HL-60 (cell line): ENCODE measurements around the gene SORL1.
A peak's percentile ranks its signal among the peaks of the same experiment; 100 is the strongest.

Experiments used
- DNase-seq, 2 experiments: peaks; one replicate each; pipeline ENCODE4 v3.0.0-alpha.2; 2010 to 2020; ENCODE audit warnings: low read depth in 1 of 2, low spot score in 1 of 2
- H3K27ac ChIP-seq: fragments of 250-450 bp; sonication (Bioruptor Pico); replicated peaks from 2 replicates; pipeline ENCODE4 v1.5.1; 2020; ENCODE audit warnings: mild to moderate bottlenecking, moderate library complexity
- H3K27me3 ChIP-seq: fragments of 250-450 bp; sonication (Bioruptor Pico); 2 replicates; pipeline ENCODE4 v1.5.1; 2021; ENCODE audit warnings: mild to moderate bottlenecking, moderate library complexity; ENCODE audit not compliant: insufficient read depth, poor library complexity, severe bottlenecking
- H3K4me3 ChIP-seq: replicated peaks from 2 replicates; pipeline ENCODE4 v1.5.1; 2011; ENCODE audit warnings: mild to moderate bottlenecking, control low read depth, low read length; ENCODE audit not compliant: insufficient read depth
- GABPA ChIP-seq: IDR thresholded peaks from 2 replicates; pipeline ENCODE4 v1.6.1; 2012; ENCODE audit warnings: low read depth
- POLR2AphosphoS5 ChIP-seq: IDR thresholded peaks from 2 replicates; pipeline ENCODE4 v1.6.1; 2012; ENCODE audit warnings: low read depth
- SPI1 ChIP-seq: IDR thresholded peaks from 2 replicates; pipeline ENCODE4 v1.6.1; 2012; ENCODE audit warnings: low read depth, mild to moderate bottlenecking, borderline replicate concordance
- TF ChIP-seq, protein P1 (sequence below): IDR thresholded peaks from 2 replicates; pipeline ENCODE4 v1.6.1; 2012; ENCODE audit warnings: low read depth; ENCODE audit not compliant: insufficient replicate concordance
- TF ChIP-seq, protein P2 (sequence below): IDR thresholded peaks from one replicate; pipeline ENCODE4 v1.5.1; 2011; ENCODE audit warnings: low read length, control low read depth, inconsistent platforms; ENCODE audit not compliant: insufficient read depth

SORL1 gene

DNA sequence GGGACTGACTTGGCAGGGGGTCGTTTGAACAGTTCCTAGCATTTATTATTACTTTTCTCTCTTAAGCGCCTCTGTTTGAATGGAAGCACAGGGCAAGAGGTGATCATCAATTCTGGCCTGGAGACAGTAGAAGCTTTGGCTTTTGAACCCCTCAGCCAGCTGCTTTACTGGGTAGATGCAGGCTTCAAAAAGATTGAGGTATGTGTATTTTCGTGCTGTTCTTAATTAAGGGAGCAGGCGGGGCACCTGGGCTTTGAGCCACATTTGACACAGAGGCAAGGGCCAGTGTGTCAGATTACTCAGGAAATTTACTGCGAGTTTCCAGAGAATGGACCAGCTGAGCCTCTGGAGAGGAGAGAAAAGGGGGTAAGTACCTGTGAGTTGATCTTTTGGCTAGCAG lies 103.0 kb downstream of the SORL1 start:
- no peak overlapping the region for H3K4me3 ChIP-seq
- H3K27ac ChIP-seq = no peak overlapping the region
- no peaks in the 10 kb centered on the region for H3K27me3 ChIP-seq
- no peak for DNase-seq
- TF ChIP-seq, protein P1, sequence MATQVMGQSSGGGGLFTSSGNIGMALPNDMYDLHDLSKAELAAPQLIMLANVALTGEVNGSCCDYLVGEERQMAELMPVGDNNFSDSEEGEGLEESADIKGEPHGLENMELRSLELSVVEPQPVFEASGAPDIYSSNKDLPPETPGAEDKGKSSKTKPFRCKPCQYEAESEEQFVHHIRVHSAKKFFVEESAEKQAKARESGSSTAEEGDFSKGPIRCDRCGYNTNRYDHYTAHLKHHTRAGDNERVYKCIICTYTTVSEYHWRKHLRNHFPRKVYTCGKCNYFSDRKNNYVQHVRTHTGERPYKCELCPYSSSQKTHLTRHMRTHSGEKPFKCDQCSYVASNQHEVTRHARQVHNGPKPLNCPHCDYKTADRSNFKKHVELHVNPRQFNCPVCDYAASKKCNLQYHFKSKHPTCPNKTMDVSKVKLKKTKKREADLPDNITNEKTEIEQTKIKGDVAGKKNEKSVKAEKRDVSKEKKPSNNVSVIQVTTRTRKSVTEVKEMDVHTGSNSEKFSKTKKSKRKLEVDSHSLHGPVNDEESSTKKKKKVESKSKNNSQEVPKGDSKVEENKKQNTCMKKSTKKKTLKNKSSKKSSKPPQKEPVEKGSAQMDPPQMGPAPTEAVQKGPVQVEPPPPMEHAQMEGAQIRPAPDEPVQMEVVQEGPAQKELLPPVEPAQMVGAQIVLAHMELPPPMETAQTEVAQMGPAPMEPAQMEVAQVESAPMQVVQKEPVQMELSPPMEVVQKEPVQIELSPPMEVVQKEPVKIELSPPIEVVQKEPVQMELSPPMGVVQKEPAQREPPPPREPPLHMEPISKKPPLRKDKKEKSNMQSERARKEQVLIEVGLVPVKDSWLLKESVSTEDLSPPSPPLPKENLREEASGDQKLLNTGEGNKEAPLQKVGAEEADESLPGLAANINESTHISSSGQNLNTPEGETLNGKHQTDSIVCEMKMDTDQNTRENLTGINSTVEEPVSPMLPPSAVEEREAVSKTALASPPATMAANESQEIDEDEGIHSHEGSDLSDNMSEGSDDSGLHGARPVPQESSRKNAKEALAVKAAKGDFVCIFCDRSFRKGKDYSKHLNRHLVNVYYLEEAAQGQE = no peak
- TF ChIP-seq GABPA (no peak), SPI1 (no peak), POLR2AphosphoS5 (no peak)
- TF ChIP-seq, protein P2, sequence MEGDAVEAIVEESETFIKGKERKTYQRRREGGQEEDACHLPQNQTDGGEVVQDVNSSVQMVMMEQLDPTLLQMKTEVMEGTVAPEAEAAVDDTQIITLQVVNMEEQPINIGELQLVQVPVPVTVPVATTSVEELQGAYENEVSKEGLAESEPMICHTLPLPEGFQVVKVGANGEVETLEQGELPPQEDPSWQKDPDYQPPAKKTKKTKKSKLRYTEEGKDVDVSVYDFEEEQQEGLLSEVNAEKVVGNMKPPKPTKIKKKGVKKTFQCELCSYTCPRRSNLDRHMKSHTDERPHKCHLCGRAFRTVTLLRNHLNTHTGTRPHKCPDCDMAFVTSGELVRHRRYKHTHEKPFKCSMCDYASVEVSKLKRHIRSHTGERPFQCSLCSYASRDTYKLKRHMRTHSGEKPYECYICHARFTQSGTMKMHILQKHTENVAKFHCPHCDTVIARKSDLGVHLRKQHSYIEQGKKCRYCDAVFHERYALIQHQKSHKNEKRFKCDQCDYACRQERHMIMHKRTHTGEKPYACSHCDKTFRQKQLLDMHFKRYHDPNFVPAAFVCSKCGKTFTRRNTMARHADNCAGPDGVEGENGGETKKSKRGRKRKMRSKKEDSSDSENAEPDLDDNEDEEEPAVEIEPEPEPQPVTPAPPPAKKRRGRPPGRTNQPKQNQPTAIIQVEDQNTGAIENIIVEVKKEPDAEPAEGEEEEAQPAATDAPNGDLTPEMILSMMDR = no peak

DNA sequence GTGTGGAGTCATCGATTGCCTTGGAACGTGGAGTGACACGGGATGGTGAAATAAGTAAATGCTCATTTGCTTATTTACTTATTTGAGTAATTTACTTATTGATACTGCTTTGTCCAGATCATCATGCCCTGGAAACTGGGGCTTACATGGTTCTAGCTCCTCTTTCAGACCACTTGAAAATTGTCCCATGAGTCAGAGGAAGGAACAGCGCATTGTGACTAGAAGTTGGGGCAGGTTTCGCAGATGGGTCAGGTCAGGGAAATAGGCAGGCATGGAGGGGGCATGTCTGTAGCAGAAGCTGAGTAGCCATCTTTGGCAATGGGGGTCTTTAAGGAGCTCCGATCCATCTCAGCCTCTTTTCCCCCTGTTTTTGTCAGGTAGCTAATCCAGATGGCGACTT lies 104.8 kb downstream of the SORL1 start:
- TF ChIP-seq GABPA (no peak), SPI1 (no peak), POLR2AphosphoS5 (no peak)
- TF ChIP-seq, protein P2 = no peak
- TF ChIP-seq, protein P1 = no peak
- H3K27me3 ChIP-seq = no peaks in the 10 kb centered on the region
- no peak overlapping the region for H3K27ac ChIP-seq
- no peak for DNase-seq
- no peak overlapping the region for H3K4me3 ChIP-seq

DNA sequence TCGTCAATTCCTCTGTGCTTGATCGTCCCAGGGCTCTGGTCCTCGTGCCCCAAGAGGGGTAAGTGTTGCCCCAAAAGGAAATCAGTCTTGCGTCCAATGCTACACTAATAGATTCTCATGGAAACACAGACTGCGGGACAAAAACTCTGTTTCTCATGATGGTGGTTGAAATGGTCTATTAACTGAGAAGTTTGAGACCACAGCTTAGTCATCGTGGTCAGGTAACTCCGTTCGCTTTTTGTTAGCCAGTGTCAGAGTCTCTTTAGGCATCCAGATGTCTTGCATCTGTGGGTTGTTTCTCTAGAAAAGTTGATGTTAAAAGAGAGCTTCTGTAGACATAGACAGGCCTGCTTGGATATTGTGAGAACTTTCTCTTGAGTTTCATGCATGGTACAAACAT lies 105.2 kb downstream of the SORL1 start:
- TF ChIP-seq SPI1 (no peak), GABPA (no peak), POLR2AphosphoS5 (no peak)
- TF ChIP-seq, protein P2 = no peak
- TF ChIP-seq, protein P1 = no peak

More for the DNA sequence above, 105.2 kb downstream of the SORL1 start:
- peak in 1 of 2 experiments; percentile 50 for DNase-seq
- H3K27ac ChIP-seq = 0 out of 2 replicates have a peak overlapping the region, but pooled peaks have one; percentile 24
- no peaks in the 10 kb centered on the region for H3K27me3 ChIP-seq
- no peak overlapping the region for H3K4me3 ChIP-seq
